CD4-positive, alpha-beta T cell treated with Interleukin-15 for 4 hours (primary cell): ENCODE results near the gene KRTAP10-5.
"Not testable (repeated sequence)": the region's sequence is repeated elsewhere in the genome, so short reads cannot be mapped to it uniquely, and the experiment has no call there.

ENCODE experiments used
- DNase-seq: peaks from one replicate; pipeline ENCODE4 v3.0.0-alpha.2; 2020; ENCODE audit warnings: low spot score

KRTAP10-5 gene

DNA sequence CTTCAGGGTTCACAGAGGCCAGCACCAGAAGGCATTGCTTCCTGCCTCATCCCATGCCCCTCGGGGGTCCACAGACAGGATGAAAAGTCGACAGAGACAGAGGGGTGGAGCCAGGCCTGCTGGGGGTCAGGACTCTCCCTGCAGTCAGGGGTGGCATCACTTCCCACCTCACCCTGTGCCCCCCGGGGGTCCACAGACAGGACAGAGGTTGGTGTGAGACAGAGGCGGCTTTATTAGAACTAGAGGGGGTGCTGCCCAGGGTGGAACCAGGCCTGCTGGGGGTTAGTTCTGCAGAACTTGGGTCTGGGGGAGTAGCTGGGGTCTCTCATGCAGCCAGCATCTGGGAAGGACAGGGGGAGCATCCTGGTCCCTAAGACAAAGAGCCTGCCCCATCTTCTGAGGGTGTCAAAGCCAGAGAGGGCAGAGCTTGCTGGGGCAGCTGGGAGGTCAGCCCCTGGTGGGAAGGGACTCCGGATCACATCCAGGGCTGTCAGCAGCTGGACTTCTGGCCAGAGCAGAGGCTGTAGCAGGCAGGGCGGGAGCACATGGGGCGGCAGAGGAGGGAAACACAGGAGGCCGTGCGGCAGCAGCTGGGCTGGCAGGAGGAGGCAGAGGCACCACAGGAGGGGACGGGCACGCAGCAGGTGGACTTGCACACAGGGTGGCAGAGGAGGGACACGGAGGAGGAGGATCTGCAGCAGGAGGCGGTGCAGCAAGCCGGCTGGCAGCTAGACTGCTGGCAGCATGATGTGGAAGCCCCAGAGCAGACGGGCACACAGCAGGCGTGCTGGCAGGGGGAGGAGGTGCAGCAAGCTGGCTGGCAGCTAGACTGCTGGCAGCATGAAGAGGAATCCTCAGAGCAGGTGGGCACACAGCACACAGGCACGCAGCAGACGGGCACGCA, 10.7 kb upstream of the KRTAP10-5 start:
- not testable (repeated sequence) for DNase-seq

DNA sequence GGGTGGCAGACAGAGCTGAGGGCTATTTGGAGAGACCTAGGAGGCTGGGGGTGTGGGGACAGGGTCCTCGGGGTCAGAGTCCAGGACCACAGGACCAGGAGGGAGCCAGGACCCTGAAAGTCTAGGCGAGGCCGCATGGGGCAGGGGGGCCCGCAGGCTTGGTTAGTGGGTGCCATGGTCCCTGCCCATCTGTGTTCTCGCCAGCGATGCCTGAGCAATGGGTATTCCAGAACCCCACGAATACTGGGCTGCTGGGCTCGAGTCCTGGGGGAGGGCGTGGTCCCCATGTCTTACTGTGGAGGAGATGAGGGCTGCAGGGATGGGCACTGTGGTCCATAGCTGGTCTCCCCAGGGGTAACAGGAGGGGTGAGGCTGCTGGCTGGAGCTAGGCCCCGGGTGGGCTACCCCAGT, 9.9 kb upstream of the KRTAP10-5 start:
- no peak for DNase-seq

DNA sequence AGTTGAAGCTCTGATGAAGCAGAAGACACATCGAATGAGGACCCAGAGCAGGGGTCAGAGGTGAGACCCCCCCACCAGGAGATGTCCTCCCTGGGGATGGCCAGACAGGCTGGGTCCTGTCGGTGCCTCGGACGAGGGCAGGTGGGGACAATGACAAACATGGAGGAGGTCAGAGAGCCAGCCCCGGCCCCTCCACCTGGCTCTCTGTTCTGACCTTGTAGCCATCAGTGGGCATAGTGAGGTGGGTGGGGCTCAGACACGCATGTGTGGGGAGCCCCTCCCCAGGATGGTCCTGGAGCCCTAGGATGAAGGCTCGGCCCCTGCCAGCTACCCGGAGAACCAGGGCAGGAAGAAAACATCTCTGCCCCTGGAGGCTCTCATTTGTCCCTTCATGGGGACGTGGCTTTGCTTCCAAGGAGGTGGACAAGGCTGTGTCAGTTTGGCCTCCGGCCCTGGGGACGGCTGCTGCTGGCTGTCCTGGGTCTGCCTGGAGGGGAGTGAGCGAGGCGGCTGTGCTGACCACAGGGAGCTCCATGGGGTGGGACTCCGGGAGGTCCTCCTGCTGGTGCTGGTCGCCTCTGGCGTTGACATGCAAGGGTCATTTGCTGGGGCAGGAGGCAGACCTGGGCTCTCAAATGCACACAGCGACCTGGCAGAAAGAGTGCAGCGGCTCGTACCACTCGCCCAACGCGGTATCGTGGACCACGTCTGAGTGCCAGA, 9.3 kb upstream of the KRTAP10-5 start:
- no peak for DNase-seq

DNA sequence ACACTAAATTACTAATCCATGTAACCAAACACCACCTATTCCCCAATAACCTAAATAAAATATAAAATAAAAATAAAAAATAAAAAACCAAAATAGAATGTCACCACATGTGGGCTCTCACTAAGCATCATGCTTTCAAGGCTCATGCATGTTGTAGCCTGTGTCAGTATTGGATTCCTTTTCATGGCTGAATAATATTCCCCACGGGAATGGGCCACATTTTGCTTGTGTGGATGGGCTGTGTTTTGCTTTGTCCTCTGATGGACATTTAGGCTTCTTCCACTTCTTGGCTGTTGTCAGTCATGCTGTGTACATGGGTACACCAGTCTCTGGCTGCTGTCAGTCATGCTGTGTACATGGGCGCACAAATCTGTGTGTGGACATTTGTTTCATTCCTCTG, 8.7 kb upstream of the KRTAP10-5 start:
- no peak for DNase-seq

DNA sequence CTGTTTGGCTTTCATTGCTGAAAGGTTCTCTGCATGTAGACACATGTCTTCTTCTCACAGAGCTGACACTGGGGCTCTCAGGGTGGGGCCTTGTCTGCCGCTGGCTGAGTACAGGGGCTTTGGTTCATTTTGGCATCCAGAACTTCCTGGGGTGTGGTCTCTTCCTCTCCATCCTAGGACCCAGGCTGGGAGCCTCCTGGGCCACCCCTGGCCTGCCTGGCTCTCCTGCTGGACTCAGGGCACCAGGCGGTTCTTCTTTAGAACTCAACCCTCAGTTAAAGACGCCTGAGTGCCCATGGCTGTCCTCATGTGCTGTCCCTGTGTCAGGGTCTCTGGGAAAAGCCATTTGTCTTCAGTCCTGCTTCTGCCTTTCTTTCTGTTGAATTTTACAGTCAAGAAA, 5.5 kb upstream of the KRTAP10-5 start:
- no peak for DNase-seq

DNA sequence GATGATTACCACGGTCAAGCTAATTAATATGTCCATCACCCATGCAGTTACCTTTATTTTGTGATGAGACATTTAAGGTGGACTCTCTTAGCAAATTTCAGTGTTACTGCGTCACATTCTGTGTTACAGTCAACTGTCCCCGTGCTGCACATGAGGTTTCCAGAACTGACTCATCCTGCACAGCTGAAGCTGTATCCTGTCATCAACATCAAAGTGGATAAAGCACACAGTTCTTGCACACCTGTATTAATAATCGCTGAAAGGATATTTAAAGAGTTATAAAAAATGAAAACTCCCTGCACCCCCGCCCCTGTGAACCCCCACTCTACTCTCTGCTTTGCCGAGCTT, 3.4 kb upstream of the KRTAP10-5 start:
- peak; percentile 30 for DNase-seq

DNA sequence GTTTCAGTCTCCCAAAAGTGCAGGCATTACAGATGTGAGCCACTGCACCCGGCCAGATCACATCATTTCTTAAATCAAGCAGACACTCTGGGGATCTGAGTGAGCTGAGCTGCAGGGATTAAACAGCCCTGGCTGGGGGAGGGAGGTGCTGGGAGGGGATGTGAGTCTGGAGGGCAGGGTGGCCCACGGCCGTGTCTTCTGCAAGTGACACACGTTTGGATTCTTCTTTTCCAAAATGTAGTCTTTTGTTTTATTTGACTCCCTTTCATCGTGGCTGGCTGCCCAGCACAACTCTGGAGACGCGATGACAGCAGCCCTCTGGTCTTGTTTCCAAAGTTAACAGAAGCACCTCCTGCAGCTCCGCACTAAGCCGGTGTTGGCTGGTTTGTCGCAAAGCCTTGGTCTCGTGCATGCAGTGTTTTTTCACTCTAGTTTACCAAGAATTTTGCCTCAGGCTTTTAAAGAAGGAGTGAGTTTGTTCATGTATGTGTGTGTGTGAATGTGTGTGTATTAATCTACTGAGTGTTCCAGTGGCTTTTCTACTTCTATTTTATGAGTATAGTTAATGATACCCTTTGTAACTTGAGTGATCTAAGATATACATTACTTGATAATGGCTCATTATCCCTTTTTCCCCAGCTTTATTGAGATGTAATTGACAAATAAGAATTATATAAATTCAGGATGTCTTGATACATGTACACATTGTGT, 2.8 kb upstream of the KRTAP10-5 start:
- no peak for DNase-seq

DNA sequence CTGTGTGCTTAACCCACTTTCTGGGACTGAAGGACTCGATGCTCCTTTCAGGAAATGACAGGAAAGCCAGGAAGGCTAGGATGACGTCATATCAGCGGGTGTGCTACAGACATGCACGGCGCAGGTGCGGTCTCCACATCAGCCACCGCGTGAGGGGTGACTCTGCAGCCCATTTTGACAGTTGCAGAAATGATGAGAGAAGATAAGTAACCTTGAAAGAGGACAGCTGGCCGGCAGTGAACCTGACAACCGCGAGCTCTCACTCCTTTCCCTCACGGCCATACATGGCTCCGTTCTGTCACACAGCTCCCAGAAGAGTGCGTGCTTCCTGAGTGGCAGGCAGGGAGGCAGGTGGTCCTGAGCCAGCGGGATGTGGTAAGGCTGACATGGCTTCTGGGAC, 1.7 kb upstream of the KRTAP10-5 start:
- DNase-seq = no peak

DNA sequence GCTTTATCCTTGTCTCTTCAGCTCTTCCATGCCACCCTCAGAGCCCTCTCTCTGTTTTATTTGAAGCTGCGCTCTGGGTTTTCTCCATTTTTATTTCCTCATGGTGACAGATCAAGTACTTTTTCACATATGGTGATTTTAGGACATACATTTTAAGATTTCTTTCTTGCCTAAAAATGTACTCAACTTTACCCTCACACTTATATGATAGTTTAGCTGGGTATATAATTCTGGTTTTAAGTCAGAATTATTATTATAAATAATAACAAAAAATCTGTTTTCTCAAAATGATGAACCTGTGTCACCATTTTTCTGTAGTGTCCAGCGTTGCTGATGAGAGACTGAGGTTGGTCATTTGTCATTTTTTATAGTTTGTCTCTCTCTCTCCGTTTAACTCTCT, 754 bp upstream of the KRTAP10-5 start:
- no peak for DNase-seq

DNA sequence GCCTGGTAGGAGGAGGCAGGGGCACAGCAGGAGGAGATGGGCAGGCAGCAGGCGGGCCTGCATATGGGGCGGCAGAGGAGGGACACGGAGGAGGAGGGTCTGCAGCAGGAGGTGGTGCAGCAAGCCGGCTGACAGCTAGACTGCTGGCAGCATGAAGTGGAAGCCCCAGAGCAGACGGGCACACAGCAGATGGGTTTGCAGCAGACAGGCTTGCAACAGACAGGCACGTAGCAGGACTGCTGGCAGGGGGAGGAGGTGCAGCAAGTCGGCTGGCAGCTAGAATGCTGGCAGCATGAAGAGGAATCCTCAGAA, 615 bp downstream of the KRTAP10-5 start:
- DNase-seq = no peak

DNA sequence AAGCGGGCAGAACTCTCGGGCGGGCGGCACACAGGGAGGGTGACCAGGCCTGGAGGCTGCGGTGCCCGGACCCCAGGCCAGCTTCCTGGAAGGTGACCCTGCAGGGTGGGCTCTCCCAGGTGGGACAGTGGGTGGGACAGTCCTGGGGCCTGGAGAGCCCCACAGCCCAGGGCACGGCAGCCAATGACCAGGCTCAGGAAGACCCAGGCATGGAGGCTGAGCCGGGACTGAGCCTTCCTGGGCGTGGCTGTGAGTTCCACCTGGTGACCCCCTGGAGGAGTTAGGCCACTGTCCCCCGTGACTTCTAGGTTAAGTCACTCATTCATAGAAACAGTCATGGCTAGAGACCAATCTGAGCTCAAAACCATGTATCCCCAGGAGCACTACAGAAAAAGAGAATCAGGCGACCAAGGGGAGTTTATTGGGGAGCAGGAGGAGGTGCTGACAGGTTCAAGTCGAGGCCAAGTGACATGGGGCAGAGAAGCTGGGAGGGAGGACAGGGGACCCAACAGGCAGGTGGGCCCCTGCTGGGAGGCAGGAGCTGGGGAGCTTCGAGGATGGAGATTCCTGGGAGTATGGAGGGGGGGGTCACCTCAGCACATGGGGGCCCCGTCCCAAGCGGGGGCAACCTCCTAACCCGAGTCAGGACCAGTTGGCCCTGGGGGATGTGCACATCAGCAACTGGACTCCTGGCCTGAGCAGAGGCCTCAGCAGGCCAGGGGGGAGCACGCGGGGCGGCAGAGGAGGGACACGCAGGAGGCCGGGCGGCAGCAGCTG, 1.2 kb downstream of the KRTAP10-5 start:
- DNase-seq = no peak

DNA sequence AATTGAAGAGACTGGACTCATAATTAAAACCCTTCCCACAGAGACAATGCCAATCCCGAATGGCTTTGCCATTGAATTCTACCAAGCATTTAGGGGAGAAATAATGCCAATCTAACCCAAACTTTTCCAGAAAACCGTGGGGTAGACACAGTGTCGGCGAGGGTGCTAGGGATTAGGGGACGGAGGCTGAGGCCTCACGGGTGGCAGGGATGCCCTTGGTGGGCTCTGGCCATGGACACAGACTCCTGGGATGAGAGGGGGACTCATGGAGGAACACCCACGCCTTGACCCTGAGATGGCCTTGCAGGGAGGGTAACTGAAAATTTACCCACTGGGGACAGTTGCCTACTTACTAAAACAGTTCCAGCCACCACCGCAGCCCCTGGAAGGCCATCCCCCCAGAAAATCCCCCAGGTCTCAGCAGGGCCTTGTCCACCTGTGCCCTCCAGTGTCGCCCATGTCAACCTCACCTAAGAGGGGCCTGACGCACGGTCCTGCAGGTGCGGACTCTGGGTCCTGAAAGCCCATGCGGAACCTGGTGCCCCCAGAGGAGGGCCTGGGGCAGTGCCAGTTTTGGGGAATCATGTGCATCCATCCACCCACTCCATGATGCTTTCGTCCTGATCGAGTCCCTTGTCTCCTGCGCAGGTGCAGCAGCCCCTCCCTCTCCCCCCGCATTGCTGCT, 1.9 kb downstream of the KRTAP10-5 start:
- DNase-seq = no peak

DNA sequence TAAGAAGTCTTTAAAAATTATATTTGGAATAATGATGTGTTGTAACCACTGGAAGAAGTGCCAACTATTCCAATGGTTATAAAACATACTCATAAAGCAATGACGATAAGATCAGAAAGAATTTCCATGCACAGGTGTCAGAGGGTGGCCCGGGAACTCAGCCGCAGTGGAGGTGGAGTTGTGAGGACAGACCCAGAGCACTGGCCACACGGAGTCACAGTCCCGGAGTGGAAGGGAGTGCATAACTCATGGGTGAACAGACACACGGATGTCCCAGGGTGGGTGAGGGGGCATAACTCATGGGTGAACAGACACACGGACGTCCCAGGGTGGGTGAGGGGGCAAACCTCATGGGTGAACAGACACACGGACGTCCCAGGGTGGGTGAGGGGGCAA, 4.4 kb downstream of the KRTAP10-5 start:
- no peak for DNase-seq

DNA sequence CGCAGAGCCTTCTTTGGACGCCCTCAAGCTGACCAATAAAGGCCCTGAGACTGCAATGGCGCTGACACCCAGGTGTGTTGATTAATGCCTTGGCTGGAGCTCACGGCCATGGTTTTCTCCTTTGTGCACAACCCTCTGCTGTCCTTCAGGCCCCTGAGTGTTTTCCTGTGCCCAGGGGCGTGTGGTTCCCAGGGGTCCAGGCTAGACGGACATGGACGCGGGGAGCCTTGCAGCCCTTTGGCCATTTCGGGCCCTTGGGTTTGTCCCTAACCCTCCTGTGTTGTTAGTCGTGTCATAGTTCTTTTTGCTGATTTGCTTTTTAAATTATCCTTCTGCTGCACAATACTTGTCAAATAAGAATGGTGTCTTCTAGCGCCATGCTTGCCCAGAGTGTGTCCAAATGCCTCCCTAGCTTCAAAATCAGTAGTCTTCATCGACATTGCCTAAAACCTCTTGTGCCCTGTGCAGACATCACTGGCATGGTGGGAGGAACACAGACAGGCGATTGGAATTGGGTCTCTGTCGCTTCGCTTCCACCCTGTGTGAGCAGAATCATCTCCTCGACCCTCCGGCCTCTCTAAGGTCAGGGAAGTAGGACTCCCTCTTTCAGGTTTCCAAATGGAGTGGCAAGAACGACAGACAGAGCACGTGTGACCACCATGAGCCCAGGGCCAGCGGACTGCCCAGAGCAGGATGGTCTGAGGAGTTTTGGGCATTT, 4.9 kb downstream of the KRTAP10-5 start:
- no peak for DNase-seq

DNA sequence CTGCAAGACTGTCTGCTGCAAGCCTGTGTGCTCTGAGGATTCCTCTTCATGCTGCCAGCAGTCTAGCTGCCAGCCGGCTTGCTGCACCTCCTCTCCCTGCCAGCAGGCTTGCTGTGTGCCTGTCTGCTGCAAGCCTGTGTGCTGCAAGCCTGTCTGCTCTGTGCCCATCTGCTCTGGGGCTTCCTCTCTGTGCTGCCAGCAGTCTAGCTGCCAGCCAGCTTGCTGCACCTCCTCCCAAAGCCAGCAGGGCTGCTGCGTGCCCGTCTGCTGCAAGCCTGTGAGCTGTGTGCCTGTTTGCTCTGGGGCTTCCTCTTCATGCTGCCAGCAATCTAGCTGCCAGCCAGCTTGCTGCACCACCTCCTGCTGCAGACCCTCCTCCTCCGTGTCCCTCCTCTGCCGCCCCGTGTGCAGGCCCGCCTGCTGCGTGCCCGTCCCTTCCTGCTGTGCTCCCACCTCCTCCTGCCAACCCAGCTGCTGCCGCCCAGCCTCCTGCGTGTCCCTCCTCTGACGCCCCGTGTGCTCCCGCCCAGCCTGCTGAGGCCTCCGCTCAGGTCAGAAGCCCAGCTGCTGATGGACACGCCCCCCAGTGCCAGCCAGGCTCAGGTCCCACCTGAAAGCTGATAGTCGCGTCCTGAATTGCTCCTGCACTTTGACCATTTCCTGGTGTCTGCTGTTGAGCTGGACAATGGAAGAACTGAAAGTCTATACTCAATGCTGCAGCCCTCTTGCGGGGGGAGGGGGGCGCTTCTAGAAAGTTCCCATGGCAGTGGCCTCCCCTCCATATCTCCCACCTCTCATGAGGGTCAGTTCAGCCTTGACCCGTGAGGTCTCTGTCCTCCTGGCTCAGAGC, 5.7 kb downstream of the KRTAP10-5 start:
- DNase-seq = no peak

DNA sequence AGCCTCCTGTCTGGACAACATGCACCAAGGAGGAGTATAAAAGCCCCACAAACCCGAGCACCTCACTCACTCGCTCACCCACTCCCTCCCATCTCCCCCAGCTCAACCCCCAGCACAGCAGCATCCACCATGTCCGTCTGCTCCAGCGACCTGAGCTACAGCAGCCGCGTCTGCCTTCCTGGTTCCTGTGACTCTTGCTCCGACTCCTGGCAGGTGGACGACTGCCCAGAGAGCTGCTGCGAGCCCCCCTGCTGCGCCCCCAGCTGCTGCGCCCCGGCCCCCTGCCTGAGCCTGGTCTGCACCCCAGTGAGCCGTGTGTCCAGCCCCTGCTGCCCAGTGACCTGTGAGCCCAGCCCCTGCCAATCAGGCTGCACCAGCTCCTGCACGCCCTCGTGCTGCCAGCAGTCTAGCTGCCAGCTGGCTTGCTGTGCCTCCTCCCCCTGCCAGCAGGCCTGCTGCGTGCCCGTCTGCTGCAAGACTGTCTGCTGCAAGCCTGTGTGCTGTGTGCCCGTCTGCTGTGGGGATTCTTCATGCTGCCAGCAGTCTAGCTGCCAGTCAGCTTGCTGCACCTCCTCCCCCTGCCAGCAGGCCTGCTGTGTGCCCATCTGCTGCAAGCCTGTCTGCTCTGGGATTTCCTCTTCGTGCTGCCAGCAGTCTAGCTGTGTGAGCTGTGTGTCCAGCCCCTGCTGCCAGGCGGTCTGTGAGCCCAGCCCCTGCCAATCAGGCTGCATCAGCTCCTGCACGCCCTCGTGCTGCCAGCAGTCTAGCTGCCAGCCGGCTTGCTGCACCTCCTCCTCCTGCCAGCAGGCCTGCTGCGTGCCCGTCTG, 6.6 kb downstream of the KRTAP10-5 start, which contains the start of gene KRTAP10-4:
KRTAP10-4 (plus strand) TSS at position 100 of the 827 bp plus-strand sequence; CDS start at position 130, 30 bp downstream.
- not testable (repeated sequence) for DNase-seq

DNA sequence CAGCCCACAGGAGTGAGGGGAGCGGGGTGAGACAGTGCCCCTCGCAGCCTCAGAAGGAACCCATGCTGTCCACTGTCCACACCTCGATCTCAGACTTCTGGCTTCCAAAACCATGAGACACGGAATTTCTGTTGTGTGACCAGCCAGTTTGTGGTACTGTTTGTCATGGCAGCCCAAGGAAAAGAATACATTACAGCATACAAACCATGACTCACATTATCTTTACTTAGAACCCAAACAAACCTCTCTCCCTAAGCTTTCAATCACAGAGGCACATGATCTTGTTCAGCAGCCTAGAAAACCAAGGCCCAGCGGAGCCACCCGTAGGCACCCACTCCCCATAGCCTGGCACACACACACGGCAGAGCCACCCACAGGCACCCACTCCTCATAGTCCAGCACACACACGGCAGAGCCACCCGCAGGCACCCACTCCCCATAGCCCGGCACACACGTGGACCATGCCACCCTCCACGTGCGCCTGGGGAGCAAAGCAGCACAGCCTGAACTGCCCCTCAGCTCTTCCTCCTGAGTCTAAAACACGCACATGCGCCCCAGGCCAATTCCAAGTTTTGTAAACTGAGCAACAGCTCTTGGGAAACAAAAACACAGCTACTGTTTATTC, 7.3 kb downstream of the KRTAP10-5 start:
- no peak for DNase-seq
